Activated CD8-positive, alpha-beta T cell treated with anti-CD3 and anti-CD28 coated beads, Interleukin-2, amount 10 ng/mL, durations not matched to agents 7 days and 5 days (primary cell): Measurements from ENCODE around the gene NAA80. TPM values are rescaled to one million over a fixed set of nuclear protein-coding genes. Genes with fewer than 3 reads are reported as not detected.
A peak's percentile ranks its signal among the peaks of the same experiment; 100 is the strongest.

ENCODE experiments used
- ATAC-seq: fragments of 150-1000 bp; cut with Tn5 transposase; one replicate; pipeline ENCODE4 v1.10.0; 2021; ENCODE audit warnings: moderate library complexity
- CTCF ChIA-PET: fragments of 350-600 bp; sonication (Branson Sonifier 250); formaldehyde crosslinking; loops from one replicate; lab custom pipeline; 2021; ENCODE audit warnings: antibody characterized with exemption; lab: Charles Lee
- POLR2A ChIA-PET: fragments of 350-600 bp; sonication (Branson Sonifier 250); formaldehyde crosslinking; loops from one replicate; lab custom pipeline; 2021; ENCODE audit warnings: antibody characterized with exemption; lab: Charles Lee
- DNase-seq: peaks from one replicate; pipeline ENCODE4 v3.0.0-alpha.2; 2020
- H3K27ac Mint-ChIP-seq: one replicate; pipeline ENCODE4 v1.8.0; 2021; ENCODE audit warnings: mild to moderate bottlenecking, mixed read lengths
- H3K27me3 Mint-ChIP-seq: one replicate; pipeline ENCODE4 v1.8.0; 2021; ENCODE audit warnings: low read depth, mixed read lengths
- H3K36me3 Mint-ChIP-seq: one replicate; pipeline ENCODE4 v1.8.0; 2021; ENCODE audit warnings: low read depth, mixed read lengths
- H3K4me1 Mint-ChIP-seq: one replicate; pipeline ENCODE4 v1.8.0; 2021; ENCODE audit warnings: low read depth, mixed read lengths
- H3K4me3 Mint-ChIP-seq: one replicate; pipeline ENCODE4 v1.8.0; 2021; ENCODE audit warnings: mild to moderate bottlenecking, mixed read lengths
- H3K9me3 Mint-ChIP-seq: one replicate; pipeline ENCODE4 v1.8.0; 2022; ENCODE audit warnings: mixed read lengths; ENCODE audit not compliant: insufficient read depth
- total RNA-seq, 2 experiments: library from RNA; stranded (reverse); gene quantifications; one replicate each; pipeline ENCODE4 v1.2.3, GENCODE V29; 2021

The NAA80 gene, protein sequence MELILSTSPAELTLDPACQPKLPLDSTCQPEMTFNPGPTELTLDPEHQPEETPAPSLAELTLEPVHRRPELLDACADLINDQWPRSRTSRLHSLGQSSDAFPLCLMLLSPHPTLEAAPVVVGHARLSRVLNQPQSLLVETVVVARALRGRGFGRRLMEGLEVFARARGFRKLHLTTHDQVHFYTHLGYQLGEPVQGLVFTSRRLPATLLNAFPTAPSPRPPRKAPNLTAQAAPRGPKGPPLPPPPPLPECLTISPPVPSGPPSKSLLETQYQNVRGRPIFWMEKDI
- 10 to 100 TPM; 26.8 to 28.5 TPM for total RNA-seq

DNA sequence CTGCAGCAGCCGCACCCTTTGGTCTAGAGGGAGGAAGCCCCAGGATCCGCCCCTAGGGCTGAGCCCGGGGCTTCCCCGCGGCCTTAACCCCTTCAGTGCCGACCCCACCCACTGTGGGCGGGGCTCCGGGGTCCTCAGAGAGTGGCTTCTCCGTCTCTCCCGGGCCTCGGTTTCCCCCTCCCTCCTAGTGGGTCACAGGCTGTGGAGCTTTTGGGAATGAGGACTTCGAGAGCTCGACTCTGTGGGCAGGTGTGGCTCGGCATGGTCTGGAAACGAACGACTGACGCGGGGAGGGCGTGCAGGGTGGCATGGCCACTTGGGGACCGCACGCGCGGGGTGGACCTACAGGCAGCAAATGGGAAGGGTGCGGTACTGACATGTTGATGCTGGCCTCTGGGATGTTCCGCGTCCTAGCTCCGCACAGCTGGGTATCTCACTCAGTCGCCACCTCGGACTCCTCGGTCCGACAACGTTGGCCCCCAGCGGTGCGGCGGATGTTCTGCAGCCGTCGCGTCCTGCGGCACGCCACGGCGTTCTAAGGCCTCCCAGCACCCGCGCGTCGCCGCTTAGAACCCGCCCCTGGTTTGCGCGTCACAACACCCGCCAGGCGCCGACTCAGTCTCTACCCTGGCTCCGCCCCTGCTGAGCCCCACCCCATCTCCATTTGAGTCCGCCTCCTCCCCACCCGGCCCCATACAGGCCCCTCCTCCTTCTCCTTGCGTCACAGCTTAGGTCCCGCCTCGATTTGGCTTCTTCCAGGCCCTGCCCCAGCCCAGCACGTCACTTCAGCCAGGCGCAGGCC lies at the start of gene NAA80, which contains the start of gene HYAL3:
Gene NAA80, minus strand, starts transcription at position 570 of the 802 bp plus-strand sequence. CDS start 1,942 bp downstream, outside the sequence.
Gene HYAL3, minus strand, starts transcription at position 570 of the 802 bp plus-strand sequence. CDS start 3,803 bp downstream, outside the sequence.
- POLR2A ChIA-PET = interaction anchor here (0.7 to 3.5 kb wide), 15 partner anchors 11 to 359 kb away, joined by 3 to 27 read pairs (median 4); partner anchors contain the start of genes CYB561D2, GNAI2, NPRL2 and RASSF1
- CTCF ChIA-PET = interaction anchor here (0.9 to 10.1 kb wide), 13 partner anchors 14 to 243 kb away, joined by 3 to 113 read pairs (median 6); partner anchors contain the start of genes HYAL2, RASSF1 and TUSC2
- Mint-ChIP-seq H3K4me1 (peaks cover 32% of the 10 kb centered on the region), H3K36me3 (peaks cover 2% of the 10 kb centered on the region), H3K27me3 (no peaks in the 10 kb centered on the region), H3K9me3 (no peaks in the 10 kb centered on the region), H3K4me3 (peak within 1 kb of the TSS; percentile 97), H3K27ac (peak within 1 kb of the TSS; percentile 99)
- ATAC-seq (peak; percentile 87), DNase-seq (peak; percentile 100)

DNA sequence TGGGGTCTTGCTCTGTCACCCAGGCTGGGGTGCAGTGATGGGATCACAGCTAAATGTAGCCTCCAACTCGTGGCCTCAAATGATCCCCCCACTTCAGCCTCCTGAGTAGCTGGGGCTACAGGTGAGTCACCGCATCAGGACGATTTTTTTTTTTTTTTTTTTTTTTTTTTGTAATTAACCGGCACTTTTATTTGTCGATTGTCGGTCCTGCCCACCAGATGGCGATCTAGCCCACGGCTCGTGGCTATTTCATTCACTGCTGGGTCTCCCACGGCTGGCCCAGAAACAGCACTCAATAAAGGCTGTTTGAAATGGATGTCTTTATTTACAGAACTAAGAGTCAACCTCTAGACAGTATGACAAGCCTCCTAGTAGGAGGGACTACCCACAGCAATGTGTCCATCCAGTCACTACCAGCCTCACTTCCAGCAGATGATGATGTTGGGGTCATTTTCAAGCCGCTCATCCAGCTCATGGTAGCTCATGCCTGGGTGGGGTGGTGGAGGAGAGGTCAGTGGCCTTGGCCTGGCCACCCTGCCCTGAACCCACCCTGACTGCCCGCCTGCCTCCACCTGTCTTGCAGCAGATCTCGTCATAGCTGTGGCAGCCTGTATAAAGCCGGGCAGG lies 48.1 kb upstream of the NAA80 start:
- Mint-ChIP-seq H3K36me3 (peaks cover 46% of the 10 kb centered on the region), H3K27me3 (no peaks in the 10 kb centered on the region), H3K4me3 (peak overlapping the region; percentile 15), H3K9me3 (no peaks in the 10 kb centered on the region), H3K27ac (peak overlapping the region; percentile 77), H3K4me1 (peaks cover 85% of the 10 kb centered on the region)
- ChIA-PET POLR2A (interaction anchor here (0.9 to 4.3 kb wide), 3 partner anchors 10 to 224 kb away, joined by 3 to 25 read pairs (median 3); no protein-coding TSS in a partner anchor), CTCF (interaction anchor here (0.6 to 5.9 kb wide), 9 partner anchors 8 to 254 kb away, joined by 3 to 31 read pairs (median 5); no protein-coding TSS in a partner anchor)
- peak; percentile 5 for ATAC-seq
- DNase-seq = peak; percentile 87

DNA sequence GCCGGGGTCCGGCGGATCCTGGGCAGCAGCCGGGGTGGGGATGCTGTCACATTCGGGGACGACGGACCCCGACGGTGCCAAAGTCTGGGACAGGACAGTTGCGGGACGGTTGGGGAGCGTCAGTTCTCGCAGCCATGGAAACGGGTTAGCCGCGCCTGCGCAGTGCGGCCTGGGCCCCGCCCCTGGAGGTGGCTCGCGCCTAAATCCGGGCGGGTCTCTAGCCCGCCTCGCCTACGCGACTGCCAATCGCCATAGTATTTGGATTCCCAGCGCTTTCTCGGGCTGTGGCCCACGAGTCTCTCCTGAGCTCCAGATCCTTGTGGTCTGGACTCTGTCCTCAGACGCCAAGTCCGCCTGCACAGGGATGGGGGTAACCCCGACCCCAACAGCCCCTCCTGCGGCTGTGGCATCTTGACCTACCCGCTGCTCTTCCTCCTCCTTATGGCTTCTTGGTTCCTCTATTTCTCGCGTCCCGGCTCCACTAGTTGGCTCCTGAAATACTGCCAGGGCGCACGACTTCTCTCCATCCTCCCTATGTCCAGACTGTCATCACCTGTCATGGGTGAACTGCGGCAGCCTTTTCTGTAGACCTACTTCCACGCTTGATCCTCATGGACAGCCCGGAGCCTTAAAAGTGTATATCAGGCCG lies 46.5 kb upstream of the NAA80 start, which contains the start of gene ZMYND10:
Gene ZMYND10, minus strand, starts transcription at position 147 of the 649 bp plus-strand sequence. CDS start 153 bp downstream, outside the sequence.
- H3K27me3 Mint-ChIP-seq = no peaks in the 10 kb centered on the region
- peak within 1 kb of the TSS; percentile 60 for H3K4me3 Mint-ChIP-seq
- ATAC-seq = peak; percentile 16
- no peaks in the 10 kb centered on the region for H3K9me3 Mint-ChIP-seq
- H3K36me3 Mint-ChIP-seq = peaks cover 39% of the 10 kb centered on the region
- peak; percentile 85 for DNase-seq
- H3K4me1 Mint-ChIP-seq = peaks cover 89% of the 10 kb centered on the region
- POLR2A ChIA-PET = interaction anchor here (1.0 to 4.3 kb wide), 2 partner anchors 8 to 11 kb away, joined by 3 to 25 read pairs; no protein-coding TSS in a partner anchor
- CTCF ChIA-PET = interaction anchor here (1.3 to 5.9 kb wide), 5 partner anchors 9 to 266 kb away, joined by 3 to 31 read pairs (median 4); partner anchors contain the start of gene CISH
- peak within 1 kb of the TSS; percentile 62 for H3K27ac Mint-ChIP-seq

DNA sequence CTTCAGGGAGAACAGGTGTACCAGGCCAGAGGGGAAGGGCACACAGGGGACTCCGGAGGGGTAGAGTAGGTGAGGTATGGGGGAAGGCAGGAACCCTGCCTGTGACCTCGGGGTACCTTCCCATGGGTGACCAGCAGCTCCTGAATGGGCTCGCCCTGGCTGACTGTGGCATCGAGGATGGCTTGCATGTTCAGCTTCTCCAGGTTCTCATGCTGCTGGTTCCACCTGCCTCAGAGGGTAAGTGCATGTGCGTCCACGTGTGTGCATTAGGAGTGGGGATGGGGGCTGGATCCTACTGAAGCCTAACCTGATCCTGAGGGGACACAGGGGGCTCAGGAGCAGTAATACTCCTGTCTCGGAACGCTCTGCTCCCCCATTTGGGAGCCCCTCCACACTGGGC lies 45.8 kb upstream of the NAA80 start:
- Mint-ChIP-seq H3K4me3 (peak overlapping the region; percentile 8), H3K4me1 (peaks cover 84% of the 10 kb centered on the region), H3K27ac (no peak overlapping the region), H3K9me3 (no peaks in the 10 kb centered on the region), H3K36me3 (peaks cover 37% of the 10 kb centered on the region), H3K27me3 (no peaks in the 10 kb centered on the region)
- ChIA-PET POLR2A (interaction anchor here (1.0 to 4.3 kb wide), 2 partner anchors 7 to 12 kb away, joined by 3 to 25 read pairs; no protein-coding TSS in a partner anchor), CTCF (interaction anchor here (1.0 to 5.9 kb wide), 6 partner anchors 9 to 267 kb away, joined by 3 to 31 read pairs (median 4); partner anchors contain the start of gene CISH)
- DNase-seq (no peak), ATAC-seq (no peak)

DNA sequence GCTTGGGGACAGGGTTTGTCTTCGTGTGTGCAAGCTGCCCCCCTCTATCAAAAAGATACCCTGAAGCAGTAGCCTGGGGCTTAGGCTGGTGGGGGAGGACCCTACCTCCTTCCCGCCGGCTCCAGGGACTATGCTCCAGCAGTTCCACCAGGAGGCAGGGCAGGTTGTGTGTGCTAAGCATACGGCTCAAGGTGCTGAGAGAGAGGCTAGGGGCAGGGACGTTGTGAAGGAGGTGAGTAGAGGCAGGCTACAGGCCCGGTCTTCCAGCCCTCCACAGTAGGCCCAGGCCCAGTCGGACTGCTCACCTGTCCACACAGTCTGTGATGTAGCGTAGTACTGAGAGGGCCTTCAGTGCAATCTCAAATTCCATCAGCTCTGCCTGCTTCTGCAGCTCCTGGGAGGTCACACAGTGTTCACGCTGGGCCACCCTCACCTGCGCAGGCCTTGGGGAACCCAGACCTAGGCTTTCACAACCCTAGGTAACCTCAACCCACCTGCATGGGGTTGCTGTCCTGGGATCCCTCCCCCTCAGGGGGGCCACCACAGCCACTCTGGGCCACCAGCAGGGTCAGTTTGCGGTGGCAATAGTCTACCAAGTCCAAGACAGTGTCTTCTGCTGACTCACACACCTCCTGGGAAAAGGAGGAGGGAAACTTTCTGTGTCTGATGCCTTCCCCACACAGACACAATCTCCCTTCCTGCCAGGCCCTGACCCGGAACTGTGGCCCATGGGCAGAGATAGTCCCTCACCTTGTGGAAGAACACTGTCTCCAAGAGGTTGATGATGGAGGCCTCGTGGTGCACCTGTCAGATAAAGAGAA lies 43.8 kb upstream of the NAA80 start:
- H3K4me1 Mint-ChIP-seq = peaks cover 64% of the 10 kb centered on the region
- ChIA-PET CTCF (interaction anchor here (1.1 to 2.8 kb wide), 4 partner anchors 8 to 200 kb away, joined by 4 to 9 read pairs (median 4); partner anchors contain the start of genes CYB561D2 and NPRL2), POLR2A (interaction anchor here (1.0 to 4.0 kb wide), 4 partner anchors 11 to 258 kb away, joined by 3 to 21 read pairs (median 3); partner anchors contain the start of gene C3orf18)
- peak overlapping the region; percentile 58 for H3K27ac Mint-ChIP-seq
- H3K27me3 Mint-ChIP-seq = no peaks in the 10 kb centered on the region
- no peak for DNase-seq
- peak overlapping the region; percentile 18 for H3K4me3 Mint-ChIP-seq
- H3K9me3 Mint-ChIP-seq = no peaks in the 10 kb centered on the region
- peaks cover 38% of the 10 kb centered on the region for H3K36me3 Mint-ChIP-seq
- ATAC-seq = no peak

DNA sequence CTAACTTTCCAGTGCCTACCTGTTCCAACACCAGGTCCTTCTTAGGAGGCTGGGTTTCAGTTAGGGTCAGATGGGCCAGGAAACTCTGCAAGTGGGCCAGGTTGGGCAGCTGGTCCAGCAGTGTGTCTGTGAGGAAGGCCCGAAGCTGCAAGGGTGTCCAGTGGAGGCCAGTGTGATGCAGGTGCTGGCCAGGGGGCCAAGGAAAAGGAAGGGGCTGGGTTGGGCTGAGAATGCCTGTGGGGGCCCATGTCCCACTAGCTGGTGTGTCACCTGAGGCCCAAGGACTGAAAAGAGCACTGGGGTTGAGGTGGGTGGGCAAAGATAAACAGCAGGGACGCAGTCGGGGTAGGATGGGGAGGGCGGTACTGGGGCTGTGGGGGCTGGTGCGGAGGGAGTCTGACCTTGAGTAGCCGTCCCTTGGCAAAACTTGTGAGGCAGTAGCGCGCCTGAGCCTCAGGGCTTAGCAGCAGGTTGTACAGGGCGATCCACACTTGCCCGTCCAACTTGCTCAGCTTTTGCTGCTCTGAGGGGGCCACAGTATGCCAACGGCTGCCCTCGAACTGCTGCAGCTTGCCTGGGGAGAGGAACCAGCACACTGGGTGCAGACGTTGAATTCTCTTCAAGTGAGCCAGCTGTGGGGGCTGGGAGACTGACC lies 42.9 kb upstream of the NAA80 start:
- Mint-ChIP-seq H3K4me1 (peaks cover 55% of the 10 kb centered on the region), H3K36me3 (peaks cover 39% of the 10 kb centered on the region), H3K4me3 (peak overlapping the region; percentile 92), H3K9me3 (no peaks in the 10 kb centered on the region), H3K27ac (peak overlapping the region; percentile 58), H3K27me3 (no peaks in the 10 kb centered on the region)
- DNase-seq (no peak), ATAC-seq (no peak)
- CTCF ChIA-PET = interaction anchor here (1.1 to 2.8 kb wide), 4 partner anchors 8 to 230 kb away, joined by 4 to 10 read pairs (median 6); partner anchors contain the start of genes CYB561D2 and NPRL2
- POLR2A ChIA-PET = interaction anchor here (1.1 to 4.0 kb wide), 5 partner anchors 8 to 225 kb away, joined by 3 to 35 read pairs (median 3); partner anchors contain the start of genes C3orf18, CYB561D2, IFRD2 and NPRL2

DNA sequence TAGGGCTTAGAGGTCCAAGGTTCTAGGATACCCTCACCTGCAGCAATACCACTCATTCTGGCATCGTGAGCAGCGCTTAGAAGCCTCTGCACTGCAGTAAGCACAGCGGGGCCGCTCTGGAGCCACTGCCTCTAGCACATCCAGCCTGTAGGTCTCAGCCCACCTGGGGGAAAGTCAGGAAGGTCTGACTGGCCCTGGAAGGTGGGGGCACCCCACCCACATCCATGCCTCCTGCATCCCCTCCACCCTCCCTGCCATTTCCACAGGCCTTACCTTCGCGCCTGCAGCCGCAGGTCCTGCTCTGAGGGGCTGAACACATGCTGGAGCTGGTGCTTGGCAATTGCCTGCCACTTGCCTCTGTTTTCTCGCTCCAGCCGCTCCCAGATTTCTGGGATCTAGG lies 42.3 kb upstream of the NAA80 start:
- POLR2A ChIA-PET = interaction anchor here (1.1 to 5.6 kb wide), 16 partner anchors 9 to 274 kb away, joined by 3 to 51 read pairs (median 8); partner anchors contain the start of genes C3orf18, CISH, CYB561D2 and HEMK1

DNA sequence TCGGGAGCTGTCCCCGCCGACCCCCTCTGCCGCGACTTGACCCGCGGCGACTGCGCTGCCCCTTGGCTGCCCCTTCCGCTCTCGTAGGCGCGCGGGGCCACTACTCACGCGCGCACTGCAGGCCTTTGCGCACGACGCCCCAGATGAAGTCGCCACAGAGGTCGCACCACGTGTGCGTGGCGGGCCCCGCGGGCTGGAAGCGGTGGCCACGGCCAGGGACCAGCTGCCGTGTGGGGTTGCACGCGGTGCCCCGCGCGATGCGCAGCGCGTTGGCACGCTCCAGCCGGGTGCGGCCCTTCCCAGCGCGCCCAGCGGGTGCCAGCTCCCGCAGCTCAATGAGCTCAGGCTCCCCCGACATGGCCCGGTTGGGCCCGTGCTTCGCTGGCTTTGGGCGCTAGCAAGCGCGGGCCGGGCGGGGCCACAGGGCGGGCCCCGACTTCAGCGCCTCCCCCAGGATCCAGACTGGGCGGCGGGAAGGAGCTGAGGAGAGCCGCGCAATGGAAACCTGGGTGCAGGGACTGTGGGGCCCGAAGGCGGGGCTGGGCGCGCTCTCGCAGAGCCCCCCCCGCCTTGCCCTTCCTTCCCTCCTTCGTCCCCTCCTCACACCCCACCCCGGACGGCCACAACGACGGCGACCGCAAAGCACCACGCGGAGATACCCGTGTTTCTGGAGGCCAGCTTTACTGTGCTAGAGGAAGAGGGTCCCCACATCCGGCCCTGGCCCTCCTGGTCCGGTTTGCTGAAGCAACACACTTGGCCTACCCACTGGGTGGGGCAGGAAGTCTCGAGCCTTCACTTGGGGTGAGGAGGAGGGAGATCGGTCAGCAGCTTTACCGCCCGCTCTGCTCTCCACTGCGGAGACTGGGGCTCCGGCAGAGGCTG lies 41.5 kb upstream of the NAA80 start, which contains the start of gene RASSF1:
Gene RASSF1, minus strand, starts transcription at position 389 of the 882 bp plus-strand sequence. Its CDS starts 31 bp downstream, at position 358.
- ChIA-PET CTCF (interaction anchor here (0.8 to 2.8 kb wide), 10 partner anchors 9 to 262 kb away, joined by 3 to 14 read pairs (median 4); partner anchors contain the start of genes CYB561D2, HYAL3, NAA80 and NPRL2), POLR2A (interaction anchor here (0.6 to 5.6 kb wide), 26 partner anchors 9 to 277 kb away, joined by 3 to 51 read pairs (median 5); partner anchors contain the start of genes CISH, CYB561D2, HEMK1 and HYAL3)
- ATAC-seq = peak; percentile 55
- Mint-ChIP-seq H3K9me3 (no peaks in the 10 kb centered on the region), H3K27me3 (no peaks in the 10 kb centered on the region), H3K4me1 (peaks cover 54% of the 10 kb centered on the region), H3K27ac (peak within 1 kb of the TSS; percentile 96), H3K36me3 (peaks cover 49% of the 10 kb centered on the region), H3K4me3 (peak within 1 kb of the TSS; percentile 92)
- peak; percentile 97 for DNase-seq

More for the DNA sequence above, 42.3 kb upstream of the NAA80 start:
- CTCF ChIA-PET = interaction anchor here (1.1 to 2.8 kb wide), 5 partner anchors 9 to 231 kb away, joined by 4 to 10 read pairs (median 6); partner anchors contain the start of genes CYB561D2, HYAL3, NAA80 and NPRL2
- peak overlapping the region; percentile 96 for H3K27ac Mint-ChIP-seq
- DNase-seq (peak; percentile 56), ATAC-seq (no peak)
- peaks cover 42% of the 10 kb centered on the region for H3K36me3 Mint-ChIP-seq
- peak overlapping the region; percentile 92 for H3K4me3 Mint-ChIP-seq
- H3K27me3 Mint-ChIP-seq = no peaks in the 10 kb centered on the region
- H3K9me3 Mint-ChIP-seq = no peaks in the 10 kb centered on the region
- peaks cover 54% of the 10 kb centered on the region for H3K4me1 Mint-ChIP-seq
